WTC11 (cell line): ENCODE results near the gene ZFYVE16. TPM values are rescaled to one million over a fixed set of nuclear protein-coding genes. Genes with fewer than 3 reads are reported as not detected.

Experiments used
- ATAC-seq: fragments of 200-7000 bp; cut with Tn5 transposase; 2 replicates; pipeline ENCODE4 v1.10.0; 2021; ENCODE audit warnings: mild to moderate bottlenecking, moderate library complexity
- CTCF ChIA-PET: fragments of 300-600 bp; sonication (Branson Sonifier 250); formaldehyde crosslinking; loops from one replicate; lab custom pipeline; 2021; ENCODE audit warnings: antibody characterized with exemption; lab: Charles Lee
- POLR2A ChIA-PET: fragments of 350-600 bp; sonication (Branson Sonifier 250); formaldehyde crosslinking; loops from one replicate; lab custom pipeline; 2021; ENCODE audit warnings: antibody characterized with exemption; lab: Charles Lee
- DNase-seq: peaks from one replicate; pipeline ENCODE4 v3.0.0; 2021; ENCODE audit warnings: low spot score
- H3K27ac Mint-ChIP-seq: 2 replicates; pipeline ENCODE4 v1.8.0; 2021; ENCODE audit warnings: mixed read lengths
- H3K27me3 Mint-ChIP-seq: 2 replicates; pipeline ENCODE4 v1.8.0; 2021; ENCODE audit warnings: low read depth, mild to moderate bottlenecking, moderate library complexity, mixed read lengths
- H3K36me3 Mint-ChIP-seq: 2 replicates; pipeline ENCODE4 v1.8.0; 2021; ENCODE audit warnings: mixed read lengths
- H3K4me1 Mint-ChIP-seq: 2 replicates; pipeline ENCODE4 v1.8.0; 2022; ENCODE audit warnings: mixed read lengths
- H3K4me3 Mint-ChIP-seq: 2 replicates; pipeline ENCODE4 v1.8.0; 2021; ENCODE audit warnings: mild to moderate bottlenecking, moderate library complexity, mixed read lengths
- H3K9me3 Mint-ChIP-seq: 2 replicates; pipeline ENCODE4 v1.8.0; 2021; ENCODE audit warnings: mixed read lengths
- ARID4B ChIP-seq: sonication (generic); formaldehyde crosslinking; IDR thresholded peaks from 2 replicates; pipeline ENCODE4 v1.8.0; 2023; ENCODE audit warnings: missing genetic modification reagents, mild to moderate bottlenecking, borderline replicate concordance
- ETV6 ChIP-seq: sonication (generic); formaldehyde crosslinking; IDR thresholded peaks from 2 replicates; pipeline ENCODE4 v1.8.1; 2022; ENCODE audit warnings: mild to moderate bottlenecking, missing genetic modification reagents
- FOXJ3 ChIP-seq: sonication (generic); formaldehyde crosslinking; IDR thresholded peaks from 2 replicates; pipeline ENCODE4 v1.9.0; 2021; ENCODE audit warnings: missing genetic modification reagents, mild to moderate bottlenecking, borderline replicate concordance
- FOXK1 ChIP-seq: sonication (generic); formaldehyde crosslinking; IDR thresholded peaks from 2 replicates; pipeline ENCODE4 v1.8.0; 2022; ENCODE audit warnings: mild to moderate bottlenecking, moderate library complexity, missing genetic modification reagents
- GRHL2 ChIP-seq: fragments of 250-450 bp; sonication (Bioruptor Pico); IDR thresholded peaks from 2 replicates; pipeline ENCODE4 v1.8.0; 2022; ENCODE audit warnings: mild to moderate bottlenecking, moderate library complexity; ENCODE audit not compliant: insufficient replicate concordance, severe bottlenecking
- HMGA2 ChIP-seq: fragments of 250-450 bp; sonication (Bioruptor Pico); IDR thresholded peaks from 2 replicates; pipeline ENCODE4 v1.4.0; 2021; ENCODE audit warnings: mild to moderate bottlenecking, moderate library complexity
- JAZF1 ChIP-seq: fragments of 250-450 bp; sonication (Bioruptor Pico); IDR thresholded peaks from 2 replicates; pipeline ENCODE4 v1.9.0; 2021; ENCODE audit warnings: moderate library complexity, mild to moderate bottlenecking, inconsistent platforms
- NFATC4 ChIP-seq: fragments of 250-450 bp; sonication (Bioruptor Pico); IDR thresholded peaks from 2 replicates; pipeline ENCODE4 v1.9.0; 2021; ENCODE audit warnings: mild to moderate bottlenecking
- ZNF121 ChIP-seq: sonication (generic); formaldehyde crosslinking; IDR thresholded peaks from 2 replicates; pipeline ENCODE4 v1.8.0; 2023; ENCODE audit warnings: missing genetic modification reagents
- total RNA-seq: library from RNA; stranded (reverse); gene quantifications from 3 replicates; pipeline ENCODE4 v1.2.3, GENCODE V29; 2021
- TF ChIP-seq, protein P1 (sequence below): sonication (generic); formaldehyde crosslinking; IDR thresholded peaks from 2 replicates; pipeline ENCODE4 v1.8.0; 2022; ENCODE audit warnings: mild to moderate bottlenecking, missing genetic modification reagents

The ZFYVE16 gene
- total RNA-seq, 1 experiment from 2014 or later = 25.3 TPM

- TF ChIP-seq, protein P1, sequence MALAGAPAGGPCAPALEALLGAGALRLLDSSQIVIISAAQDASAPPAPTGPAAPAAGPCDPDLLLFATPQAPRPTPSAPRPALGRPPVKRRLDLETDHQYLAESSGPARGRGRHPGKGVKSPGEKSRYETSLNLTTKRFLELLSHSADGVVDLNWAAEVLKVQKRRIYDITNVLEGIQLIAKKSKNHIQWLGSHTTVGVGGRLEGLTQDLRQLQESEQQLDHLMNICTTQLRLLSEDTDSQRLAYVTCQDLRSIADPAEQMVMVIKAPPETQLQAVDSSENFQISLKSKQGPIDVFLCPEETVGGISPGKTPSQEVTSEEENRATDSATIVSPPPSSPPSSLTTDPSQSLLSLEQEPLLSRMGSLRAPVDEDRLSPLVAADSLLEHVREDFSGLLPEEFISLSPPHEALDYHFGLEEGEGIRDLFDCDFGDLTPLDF (CRISPR knock-in tag) = no peak
- TF ChIP-seq ZNF121 (CRISPR knock-in tag) = peak; percentile 71; the same call in 1 of the 2 replicates
- H3K36me3 Mint-ChIP-seq = peaks cover 11% of the 10 kb centered on the region
- CTCF ChIA-PET = interaction anchor here (0.6 to 3.5 kb wide), 10 partner anchors 61 to 689 kb away, joined by 3 to 18 read pairs (median 5); no protein-coding TSS in a partner anchor
- peak; percentile 70 for ATAC-seq
- H3K4me3 Mint-ChIP-seq = peak overlapping the region; percentile 95
- POLR2A ChIA-PET = interaction anchor here (0.8 to 1.0 kb wide), 4 partner anchors 18 to 248 kb away, joined by 3 to 4 read pairs (median 3); partner anchors contain the start of gene ANKRD34B
- H3K9me3 Mint-ChIP-seq = no peaks in the 10 kb centered on the region
- no peaks in the 10 kb centered on the region for H3K27me3 Mint-ChIP-seq
- peak overlapping the region; percentile 94 for H3K27ac Mint-ChIP-seq
- H3K4me1 Mint-ChIP-seq = peaks cover 11% of the 10 kb centered on the region
- no peak for DNase-seq
These were observed 707 bp upstream of the ZFYVE16 start for GRCh38 chr5:80406980-80407734.

DNA sequence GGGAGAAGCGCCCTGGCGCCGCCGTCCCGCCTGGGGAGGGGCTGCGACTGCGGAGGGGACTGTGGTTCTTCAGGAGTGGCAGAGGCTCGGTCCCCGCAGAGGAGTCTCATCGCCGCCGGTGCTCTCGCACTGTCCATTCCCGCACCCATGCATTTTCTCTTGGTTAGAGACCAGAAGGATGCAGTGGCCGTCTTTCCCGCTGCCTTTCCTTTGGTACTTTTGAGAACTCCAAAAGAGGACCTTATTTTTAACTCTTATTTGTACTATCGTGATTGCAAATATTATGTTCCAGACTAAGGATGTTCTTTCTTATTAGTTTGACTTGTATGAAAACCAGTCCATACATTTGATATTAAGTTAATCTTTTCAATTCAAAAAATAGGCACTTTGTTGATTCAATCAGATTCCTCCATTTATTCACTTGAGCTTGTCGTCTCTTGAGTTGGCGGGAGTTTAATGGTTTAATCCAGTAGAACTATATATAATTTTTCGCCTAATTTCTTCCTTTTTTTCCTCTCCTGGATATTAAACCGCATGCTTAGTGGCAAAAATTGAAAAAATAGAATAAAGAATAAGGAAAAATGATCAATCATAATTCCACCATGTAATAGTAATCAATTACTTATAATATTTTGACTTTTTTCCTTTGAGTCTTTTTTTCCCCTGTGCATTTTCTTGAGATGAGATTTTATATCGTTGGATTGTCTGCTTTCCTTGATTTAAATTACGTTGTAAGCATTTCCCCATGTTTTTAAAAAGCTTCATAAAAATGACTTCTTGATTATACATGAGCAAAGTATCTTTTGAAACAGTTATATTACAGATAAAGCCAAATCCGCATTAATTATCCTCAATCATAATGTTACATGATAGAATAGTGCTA, 861 bp downstream of the ZFYVE16 start:
- Mint-ChIP-seq H3K4me3 (peak overlapping the region; percentile 95), H3K9me3 (no peaks in the 10 kb centered on the region), H3K27ac (peak overlapping the region; percentile 95), H3K36me3 (peaks cover 11% of the 10 kb centered on the region), H3K27me3 (no peaks in the 10 kb centered on the region), H3K4me1 (peaks cover 11% of the 10 kb centered on the region)
- ChIA-PET POLR2A (interaction anchor here (0.7 to 1.0 kb wide), 3 partner anchors 56 to 247 kb away, joined by 3 to 4 read pairs (median 3); no protein-coding TSS in a partner anchor), CTCF (interaction anchor here (0.5 to 3.5 kb wide), 5 partner anchors 20 to 325 kb away, joined by 3 to 18 read pairs (median 3); no protein-coding TSS in a partner anchor)
- no peak for TF ChIP-seq FOXK1 (CRISPR knock-in tag)
- no peak for TF ChIP-seq JAZF1 (CRISPR knock-in tag)
- no peak for TF ChIP-seq NFATC4
- TF ChIP-seq HMGA2 = no peak
- DNase-seq (no peak), ATAC-seq (peak; percentile 67)

GRCh38 chr5:80409367-80409966, 1.6 kb downstream of the ZFYVE16 start:
- Mint-ChIP-seq H3K27ac (peak overlapping the region; percentile 90; the same call in 1 of the 2 replicates), H3K4me1 (peaks cover 11% of the 10 kb centered on the region), H3K27me3 (no peaks in the 10 kb centered on the region), H3K36me3 (peaks cover 11% of the 10 kb centered on the region), H3K9me3 (no peaks in the 10 kb centered on the region), H3K4me3 (peak overlapping the region; percentile 95)
- ATAC-seq (no peak), DNase-seq (no peak)
- TF ChIP-seq ARID4B (CRISPR knock-in tag) (no peak), FOXJ3 (CRISPR knock-in tag) (no peak), GRHL2 (CRISPR knock-in tag) (no peak), ETV6 (CRISPR knock-in tag) (no peak)
- ChIA-PET CTCF (interaction anchor here (3.5 kb wide), 1 partner anchor 63 kb away, joined by 18 read pairs; no protein-coding TSS in a partner anchor), POLR2A (no interaction called here)
